Mesenchymal stem cell (in vitro differentiated cells and primary cell): ENCODE measurements around the gene ODF2.

Source experiments
- DNase-seq: peaks from one replicate; pipeline ENCODE4 v3.0.0-alpha.2; 2013
- H2AFZ ChIP-seq: one replicate; pipeline ENCODE4 v1.6.1; 2013; ENCODE audit warnings: low read depth, mild to moderate bottlenecking, control low read depth, inconsistent platforms, low read length, moderate library complexity
- H2AK5ac ChIP-seq: 2 replicates; pipeline ENCODE4 v1.6.1; 2013; ENCODE audit warnings: low read length, moderate library complexity, mild to moderate bottlenecking, inconsistent platforms; ENCODE audit not compliant: severe bottlenecking
- H2BK120ac ChIP-seq: one replicate; pipeline ENCODE4 v1.6.1; 2013; ENCODE audit warnings: low read depth, mild to moderate bottlenecking, inconsistent platforms, low read length, moderate library complexity
- H2BK12ac ChIP-seq, 2 experiments: one replicate each; pipeline ENCODE4 v1.6.1; 2013; ENCODE audit warnings: inconsistent platforms in 2 of 2, low read length in 2 of 2, mild to moderate bottlenecking in 2 of 2, moderate library complexity in 2 of 2, control low read depth in 1 of 2
- H2BK15ac ChIP-seq: one replicate; pipeline ENCODE4 v1.6.1; 2013; ENCODE audit warnings: mild to moderate bottlenecking, low read depth, inconsistent platforms; ENCODE audit not compliant: poor library complexity, severe bottlenecking
- H2BK5ac ChIP-seq: 2 replicates; pipeline ENCODE4 v1.6.1; 2013; ENCODE audit warnings: low read depth, mild to moderate bottlenecking, low read length, control low read depth, inconsistent platforms; ENCODE audit not compliant: poor library complexity, severe bottlenecking
- H3K14ac ChIP-seq, 2 experiments: one replicate each; pipeline ENCODE4 v1.6.1; 2013; ENCODE audit warnings: inconsistent platforms in 2 of 2, low read length in 2 of 2, control low read depth in 1 of 2, mild to moderate bottlenecking in 1 of 2, moderate library complexity in 1 of 2
- H3K18ac ChIP-seq, 2 experiments: one replicate each; pipeline ENCODE4 v1.6.1; 2013; ENCODE audit warnings: inconsistent platforms in 2 of 2, low read length in 2 of 2, control low read depth in 1 of 2, low read depth in 1 of 2, mild to moderate bottlenecking in 1 of 2
- H3K23ac ChIP-seq, 2 experiments: one replicate each; pipeline ENCODE4 v1.6.1; 2013; ENCODE audit warnings: inconsistent platforms in 2 of 2, low read length in 2 of 2, mild to moderate bottlenecking in 2 of 2, moderate library complexity in 2 of 2, control low read depth in 1 of 2
- H3K27ac ChIP-seq: 2 replicates; pipeline ENCODE4 v1.5.1; 2013; ENCODE audit warnings: mild to moderate bottlenecking, moderate library complexity, low read length, control low read depth, inconsistent platforms; ENCODE audit not compliant: poor library complexity, severe bottlenecking
- H3K27me3 ChIP-seq, 2 experiments: 2 replicates each; pipeline versions ENCODE4 v1.6.1 to v1.7.0; 2013; ENCODE audit warnings: low read length in 2 of 2, mild to moderate bottlenecking in 2 of 2, moderate library complexity in 2 of 2, control low read depth in 1 of 2, inconsistent platforms in 1 of 2; ENCODE audit not compliant: control insufficient read depth in 1 of 2, insufficient read depth in 1 of 2
- H3K36me3 ChIP-seq, 2 experiments: 2 replicates each; pipeline versions ENCODE4 v1.6.1 to v1.7.0; 2013; ENCODE audit warnings: low read length in 2 of 2, control low read depth in 1 of 2, inconsistent platforms in 1 of 2, low read depth in 1 of 2, mild to moderate bottlenecking in 1 of 2; ENCODE audit not compliant: insufficient read depth in 2 of 2, control insufficient read depth in 1 of 2
- H3K4ac ChIP-seq, 2 experiments: one replicate each; pipeline ENCODE4 v1.6.1; 2013; ENCODE audit warnings: inconsistent platforms in 2 of 2, low read length in 2 of 2, mild to moderate bottlenecking in 2 of 2, moderate library complexity in 2 of 2, control low read depth in 1 of 2, low read depth in 1 of 2
- H3K4me1 ChIP-seq: 2 replicates; pipeline ENCODE4 v1.6.1; 2013; ENCODE audit warnings: low read depth, low read length, control low read depth; ENCODE audit not compliant: control insufficient read depth, insufficient read depth
- H3K4me2 ChIP-seq: 2 replicates; pipeline ENCODE4 v1.6.1; 2013; ENCODE audit warnings: low read length, mild to moderate bottlenecking, inconsistent platforms; ENCODE audit not compliant: poor library complexity, severe bottlenecking
- H3K4me3 ChIP-seq, 2 experiments: 2 replicates each; pipeline versions ENCODE4 v1.5.1 to v1.7.0; 2013; ENCODE audit warnings: low read length in 2 of 2, mild to moderate bottlenecking in 2 of 2, control low read depth in 1 of 2, low read depth in 1 of 2; ENCODE audit not compliant: insufficient read depth in 1 of 2
- H3K79me1 ChIP-seq: replicated peaks from 2 replicates; pipeline ENCODE4 v1.6.1; 2013; ENCODE audit warnings: mild to moderate bottlenecking, control low read depth, low read length, inconsistent platforms; ENCODE audit not compliant: poor library complexity, severe bottlenecking
- H3K9ac ChIP-seq: 2 replicates; pipeline ENCODE4 v1.7.0; 2013; ENCODE audit warnings: mild to moderate bottlenecking, low read length, moderate library complexity
- H3K9me3 ChIP-seq: 2 replicates; pipeline ENCODE4 v1.7.0; 2013; ENCODE audit warnings: mild to moderate bottlenecking, low read length; ENCODE audit not compliant: control insufficient read depth
- H4K8ac ChIP-seq: one replicate; pipeline ENCODE4 v1.6.1; 2013; ENCODE audit warnings: inconsistent platforms, mild to moderate bottlenecking, low read length, moderate library complexity
- H4K91ac ChIP-seq: one replicate; pipeline ENCODE4 v1.6.1; 2013; ENCODE audit warnings: mild to moderate bottlenecking, low read length, inconsistent platforms
- WGBS: methylation state at CpG from one replicate; pipeline ENCODE4 v1.1.7; 2013; ENCODE audit warnings: mixed read lengths; 5-methylcytosine and 5-hydroxymethylcytosine counted together

The ODF2 gene

GRCh38 chr9:128456613-128457061 is 831 bp downstream of the ODF2 start:
- H3K9ac ChIP-seq: peak overlapping the region; percentile 91
- no peak overlapping the region for H2BK5ac ChIP-seq
- peak; percentile 84 for DNase-seq
- H3K36me3 ChIP-seq: peaks cover 16 to 23% of the 10 kb centered on the region in 2 experiments
- H3K23ac ChIP-seq: peak overlapping the region in 1 of 2 experiments; percentile 46
- peak overlapping the region; percentile 55 to 71 for H3K18ac ChIP-seq
- no peaks in the 10 kb centered on the region for H3K9me3 ChIP-seq
- H2AFZ ChIP-seq: peak overlapping the region; percentile 92
- peak overlapping the region; percentile 25 to 68 for H3K14ac ChIP-seq
- H3K4me3 ChIP-seq: peak overlapping the region; percentile 89 to 90
- H3K27ac ChIP-seq: peak overlapping the region; percentile 48
- H3K79me1 ChIP-seq: peaks cover 29% of the 10 kb centered on the region
- H3K4me2 ChIP-seq: peak overlapping the region; percentile 97
- under 1% methylated on average over 48 of the region's 48 CpGs for WGBS
- peak overlapping the region; percentile 63 for H4K8ac ChIP-seq
- no peak overlapping the region for H4K91ac ChIP-seq
- H2BK120ac ChIP-seq: no peak overlapping the region
- H2AK5ac ChIP-seq: no peak overlapping the region
- H3K4me1 ChIP-seq: peaks cover 12% of the 10 kb centered on the region
- peak overlapping the region; percentile 60 to 73 for H3K4ac ChIP-seq
- peak overlapping the region; percentile 78 for H2BK15ac ChIP-seq
- peak overlapping the region in 1 of 2 experiments; percentile 29 for H2BK12ac ChIP-seq
- H3K27me3 ChIP-seq: peaks cover 6 to 8% of the 10 kb centered on the region in 2 experiments

- Histone ChIP-seq H2BK12ac (no peak overlapping the region), H3K4me3 (peak overlapping the region; percentile 89 to 90), H2AK5ac (no peak overlapping the region), H3K27me3 (peaks cover 1 to 2% of the 10 kb centered on the region in 2 experiments), H3K4me1 (peaks cover 12% of the 10 kb centered on the region), H3K36me3 (peaks cover 18 to 26% of the 10 kb centered on the region in 2 experiments), H2BK120ac (no peak overlapping the region), H4K8ac (peak overlapping the region; percentile 12), H3K23ac (no peak overlapping the region), H2BK15ac (no peak overlapping the region), H2AFZ (no peak overlapping the region), H3K9ac (peak overlapping the region; percentile 91), H3K79me1 (peaks cover 29% of the 10 kb centered on the region), H2BK5ac (no peak overlapping the region), H3K14ac (no peak overlapping the region), H3K4me2 (peak overlapping the region; percentile 97), H3K27ac (no peak overlapping the region), H4K91ac (no peak overlapping the region), H3K18ac (no peak overlapping the region), H3K9me3 (no peaks in the 10 kb centered on the region), H3K4ac (peak overlapping the region in 1 of 2 experiments; percentile 33)
- WGBS: 66% methylated on average over 10 of the region's 14 CpGs
- no peak for DNase-seq
Measured at GRCh38 chr9:128457207-128457606, 1.4 kb downstream of the ODF2 start.

GRCh38 chr9:128459011-128459410 is 3.2 kb downstream of the ODF2 start:
- Histone ChIP-seq H2BK5ac (no peak overlapping the region), H3K18ac (no peak overlapping the region), H3K79me1 (peaks cover 30% of the 10 kb centered on the region), H3K27me3 (no peaks in the 10 kb centered on the region), H3K27ac (no peak overlapping the region), H3K9ac (no peak overlapping the region), H2BK15ac (no peak overlapping the region), H3K4me1 (peaks cover 12% of the 10 kb centered on the region), H2BK12ac (no peak overlapping the region), H4K8ac (no peak overlapping the region), H4K91ac (peak overlapping the region; percentile 20), H2AFZ (no peak overlapping the region), H2AK5ac (no peak overlapping the region), H3K4ac (no peak overlapping the region), H3K36me3 (peaks cover 28 to 37% of the 10 kb centered on the region in 2 experiments), H3K9me3 (no peaks in the 10 kb centered on the region), H2BK120ac (no peak overlapping the region), H3K23ac (no peak overlapping the region), H3K4me2 (no peak overlapping the region), H3K14ac (no peak overlapping the region), H3K4me3 (no peak overlapping the region)
- 93% methylated on average over 3 of the region's 3 CpGs for WGBS
- no peak for DNase-seq

- Histone ChIP-seq H2BK5ac (no peak overlapping the region), H3K4me1 (no peaks in the 10 kb centered on the region), H2BK12ac (no peak overlapping the region), H2BK15ac (no peak overlapping the region), H3K4me2 (no peak overlapping the region), H4K8ac (no peak overlapping the region), H2AK5ac (no peak overlapping the region), H3K4ac (no peak overlapping the region), H3K9me3 (no peaks in the 10 kb centered on the region), H3K36me3 (peaks cover 39 to 48% of the 10 kb centered on the region in 2 experiments), H3K23ac (no peak overlapping the region), H2BK120ac (no peak overlapping the region), H3K9ac (no peak overlapping the region), H4K91ac (no peak overlapping the region), H3K18ac (no peak overlapping the region), H3K14ac (no peak overlapping the region), H3K79me1 (peaks cover 11% of the 10 kb centered on the region), H3K27me3 (no peaks in the 10 kb centered on the region), H3K4me3 (no peak overlapping the region), H2AFZ (no peak overlapping the region), H3K27ac (no peak overlapping the region)
- 94% methylated on average over 7 of the region's 7 CpGs for WGBS
- no peak for DNase-seq
Measured at GRCh38 chr9:128469070-128469469, 13.3 kb downstream of the ODF2 start.
